Measurements from ENCODE around the gene GTF2H4. TPM values are rescaled to one million over a fixed set of nuclear protein-coding genes. Genes with fewer than 3 reads are reported as not detected.

The GTF2H4 gene
- total RNA-seq, 2 donors from 2014 or later, result 0.66 to 27.2 TPM

- peak overlapping the region; percentile 3 to 69 (median 59) for H3K27ac ChIP-seq
- TF ChIP-seq POLR2A (IDR thresholded peaks at IDR 0.05), result no peak
- no peaks in the 10 kb centered on the region for H3K9me3 ChIP-seq
- DNase-seq, result peak; percentile 29 to 69 (median 60)
- H3K4me3 ChIP-seq, result no peak overlapping the region
- H3K27me3 ChIP-seq, result no peaks in the 10 kb centered on the region
- 30 to 31% methylated on average over 4 of the region's 4 CpGs for WGBS, 2 donors
- H3K36me3 ChIP-seq (replicated peaks in 1 of 2; ENCODE audit: insufficient read depth in 1 of 2, low read depth in 2 of 2), result no peaks in the 10 kb centered on the region
- H3K4me1 ChIP-seq, result peaks cover 30% of the 10 kb centered on the region
- intact Hi-C loops (cut with DNase I), result no loop called here
- peak; percentile 45 for ATAC-seq
Observed at GRCh38 chr6:30876039-30876730, 31.8 kb upstream of the GTF2H4 start.

GRCh38 chr6:30877419-30878262, 30.4 kb upstream of the GTF2H4 start:
- Histone ChIP-seq H3K27ac (peak overlapping the region in 3 of 4 donors; percentile 61 to 67 (median 66)), H3K36me3 (replicated peaks in 1 of 2; ENCODE audit: insufficient read depth in 1 of 2, low read depth in 2 of 2) (no peaks in the 10 kb centered on the region), H3K9me3 (no peaks in the 10 kb centered on the region), H3K27me3 (no peaks in the 10 kb centered on the region), H3K4me3 (no peak overlapping the region), H3K4me1 (peaks cover 43% of the 10 kb centered on the region)
- 12 to 19% methylated on average over 12 to 15 of the region's 15 CpGs for WGBS, 2 donors
- ATAC-seq, result peak; percentile 87
- DNase-seq, result peak; percentile 93 to 96 (median 94)
- TF ChIP-seq CTCF (IDR thresholded peaks at IDR 0.05) (peak; percentile 80 to 97 (median 94)), POLR2A (IDR thresholded peaks at IDR 0.05) (peak in 2 of 3 donors; percentile 25 to 40)
- intact Hi-C loops (cut with DNase I), result no loop called here

GRCh38 chr6:30879684-30880427, 28.2 kb upstream of the GTF2H4 start:
- no peaks in the 10 kb centered on the region for H3K36me3 ChIP-seq (replicated peaks in 1 of 2; ENCODE audit: insufficient read depth in 1 of 2, low read depth in 2 of 2)
- TF ChIP-seq CTCF (IDR thresholded peaks at IDR 0.05) (no peak), POLR2A (IDR thresholded peaks at IDR 0.05) (no peak)
- H3K27me3 ChIP-seq, result no peaks in the 10 kb centered on the region
- H3K27ac ChIP-seq, result no peak overlapping the region
- ATAC-seq (no peak), DNase-seq (no peak)
- H3K4me1 ChIP-seq, result peaks cover 50% of the 10 kb centered on the region
- no peaks in the 10 kb centered on the region for H3K9me3 ChIP-seq
- H3K4me3 ChIP-seq, result no peak overlapping the region
- intact Hi-C loops (cut with DNase I), result no loop called here
- WGBS, 2 donors, result 82 to 85% methylated on average over 8 of the region's 8 CpGs

GRCh38 chr6:30880698-30881252, 27.2 kb upstream of the GTF2H4 start:
- DNase-seq, result no peak
- intact Hi-C loops (cut with DNase I), result no loop called here
- peak overlapping the region in 2 of 4 donors; percentile 92 to 97 for H3K27ac ChIP-seq
- no peaks in the 10 kb centered on the region for H3K36me3 ChIP-seq (replicated peaks in 1 of 2; ENCODE audit: insufficient read depth in 1 of 2, low read depth in 2 of 2)
- H3K4me3 ChIP-seq, result no peak overlapping the region
- no peaks in the 10 kb centered on the region for H3K9me3 ChIP-seq
- no peaks in the 10 kb centered on the region for H3K27me3 ChIP-seq
- 77 to 85% methylated on average over 8 to 16 of the region's 16 CpGs for WGBS, 2 donors
- TF ChIP-seq CTCF (IDR thresholded peaks at IDR 0.05) (no peak), POLR2A (IDR thresholded peaks at IDR 0.05) (no peak)
- H3K4me1 ChIP-seq, result peaks cover 53% of the 10 kb centered on the region
- ATAC-seq, result no peak
